Transverse colon (tissue), 4 donors: ENCODE data around the gene RBM20.

Experiments used
- EP300 ChIP-seq: sonication (generic); formaldehyde crosslinking; IDR thresholded peaks from one replicate; pipeline ENCODE4 v1.6.1; 2017; ENCODE audit warnings: antibody characterized with exemption, low read depth
- POLR2A ChIP-seq: fragments of 450-650 bp; IDR thresholded peaks from one replicate; pipeline ENCODE4 v1.6.1; 2016; ENCODE audit warnings: antibody characterized with exemption, mild to moderate bottlenecking, moderate library complexity
- POLR2AphosphoS5 ChIP-seq, 3 donors: sonication (generic); formaldehyde crosslinking; IDR thresholded peaks; one replicate each; pipeline ENCODE4 v1.6.1; 2016; ENCODE audit warnings: antibody characterized with exemption in 3 of 3
- TF ChIP-seq, protein P1 (sequence below), 5 experiments: fragments of 200-600 bp in 3 of 5; fragments of 450-650 bp in 2 of 5; sonication (generic) in 3 of 5; IDR thresholded peaks; 1 replicate in 2 of 5; 2 replicates in 3 of 5; pipeline ENCODE4 v1.5.1; 2016 to 2017; ENCODE audit warnings: antibody characterized with exemption in 5 of 5, inconsistent platforms in 3 of 5, mild to moderate bottlenecking in 2 of 5, moderate library complexity in 1 of 5

DNA sequence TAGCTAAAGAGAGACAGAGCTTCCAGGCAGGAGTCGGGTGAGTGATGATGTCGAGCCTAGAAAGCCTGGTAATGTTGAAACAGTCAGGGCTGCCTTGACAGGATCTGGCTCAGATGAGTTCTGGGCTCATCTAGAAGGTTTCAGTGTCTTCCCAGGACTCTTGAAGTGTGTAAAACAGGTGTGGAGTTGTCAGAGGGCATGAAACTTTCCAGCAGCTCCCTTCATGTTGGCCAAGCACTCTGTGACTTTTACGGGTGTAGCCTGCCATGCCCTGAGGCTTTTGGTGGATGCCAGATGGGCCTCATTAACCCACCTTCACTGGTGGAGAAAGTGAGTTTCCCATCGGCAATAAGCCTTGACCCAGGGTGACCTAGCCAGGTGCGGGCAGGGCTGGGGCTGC, 161.2 kb downstream of the RBM20 start:
- TF ChIP-seq, protein P1, sequence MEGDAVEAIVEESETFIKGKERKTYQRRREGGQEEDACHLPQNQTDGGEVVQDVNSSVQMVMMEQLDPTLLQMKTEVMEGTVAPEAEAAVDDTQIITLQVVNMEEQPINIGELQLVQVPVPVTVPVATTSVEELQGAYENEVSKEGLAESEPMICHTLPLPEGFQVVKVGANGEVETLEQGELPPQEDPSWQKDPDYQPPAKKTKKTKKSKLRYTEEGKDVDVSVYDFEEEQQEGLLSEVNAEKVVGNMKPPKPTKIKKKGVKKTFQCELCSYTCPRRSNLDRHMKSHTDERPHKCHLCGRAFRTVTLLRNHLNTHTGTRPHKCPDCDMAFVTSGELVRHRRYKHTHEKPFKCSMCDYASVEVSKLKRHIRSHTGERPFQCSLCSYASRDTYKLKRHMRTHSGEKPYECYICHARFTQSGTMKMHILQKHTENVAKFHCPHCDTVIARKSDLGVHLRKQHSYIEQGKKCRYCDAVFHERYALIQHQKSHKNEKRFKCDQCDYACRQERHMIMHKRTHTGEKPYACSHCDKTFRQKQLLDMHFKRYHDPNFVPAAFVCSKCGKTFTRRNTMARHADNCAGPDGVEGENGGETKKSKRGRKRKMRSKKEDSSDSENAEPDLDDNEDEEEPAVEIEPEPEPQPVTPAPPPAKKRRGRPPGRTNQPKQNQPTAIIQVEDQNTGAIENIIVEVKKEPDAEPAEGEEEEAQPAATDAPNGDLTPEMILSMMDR (IDR thresholded peaks at IDR 0.05): no peak
- TF ChIP-seq EP300: no peak
- no peak for TF ChIP-seq POLR2A
- peak in 1 of 3 donors; percentile 75 for TF ChIP-seq POLR2AphosphoS5 (IDR thresholded peaks at IDR 0.05)
